ENCODE results near the gene MED7. TPM values are rescaled to one million over a fixed set of nuclear protein-coding genes. Genes with fewer than 3 reads are reported as not detected.

Gene MED7
- 25.3 TPM for total RNA-seq

GRCh38 chr5:157142317-157143126 lies at the start of gene MED7:
TSS of gene MED7 (minus strand) at chr5:157142865. CDS start at chr5:157139431, 3,434 bp downstream.

GRCh38 chr5:157180374-157181264 lies 38.0 kb upstream of the MED7 start, which contains the start of gene ITK:
TSS of gene ITK (plus strand) at chr5:157180840. CDS start at chr5:157180978, 138 bp downstream.

GRCh38 chr5:157166214-157167213 lies 23.8 kb upstream of the MED7 start, which contains the start of gene GARIN3:
TSS of gene GARIN3 (minus strand) at chr5:157166264. CDS start at chr5:157166168, 96 bp downstream.

GRCh38 chr5:157108976-157109375 lies 33.7 kb downstream of the MED7 start, which contains the start of gene HAVCR2:
TSS of gene HAVCR2 (minus strand) at chr5:157109044. CDS start at chr5:157108983, 61 bp downstream.

Other genes starting within 250 kb of the MED7 start
- not detected for gene TIMD4, start 179.6 kb downstream of the MED7 start, total RNA-seq
- gene HAVCR1, start 83.7 kb downstream of the MED7 start, total RNA-seq: not detected
- 1.8 TPM for gene HAVCR2, start 33.8 kb downstream of the MED7 start, total RNA-seq
- not detected for gene GARIN3, start 23.4 kb upstream of the MED7 start, total RNA-seq
- gene ITK, start 38.0 kb upstream of the MED7 start, total RNA-seq: 0.44 TPM
- 71.1 TPM for gene CYFIP2, start 123.3 kb upstream of the MED7 start, total RNA-seq